H1 (cell line): ENCODE data around the gene MACROH2A1. TPM values are rescaled to one million over a fixed set of nuclear protein-coding genes. Genes with fewer than 3 reads are reported as not detected.

Experiments
- CTCF ChIA-PET: fragments of 300-600 bp; sonication (Branson Sonifier 250); formaldehyde crosslinking; loops from one replicate; lab custom pipeline; 2021; ENCODE audit not compliant: partially characterized antibody; lab: Charles Lee
- POLR2A ChIA-PET: fragments of 300-600 bp; sonication (Branson Sonifier 250); formaldehyde crosslinking; loops from one replicate; lab custom pipeline; 2021; ENCODE audit warnings: inconsistent platforms; ENCODE audit not compliant: partially characterized antibody; lab: Charles Lee
- DNase-seq, 2 experiments: peaks; one replicate each; pipeline versions ENCODE4 v3.0.0 to v3.0.0-alpha.2; 2010 to 2022; ENCODE audit warnings: low spot score in 2 of 2, low read depth in 1 of 2, mixed read lengths in 1 of 2
- FAIRE-seq: peaks from 2 replicates; lab custom pipeline; 2011; peaks lifted over from hg19 to GRCh38; lab: Jason Lieb, UNC
- H2AFZ ChIP-seq: 2 replicates; pipeline ENCODE4 v1.8.1; 2012; ENCODE audit warnings: low read length, inconsistent platforms
- H2AK5ac ChIP-seq: 2 replicates; pipeline ENCODE4 v1.6.1; 2013; ENCODE audit warnings: low read depth, low read length
- H2BK120ac ChIP-seq: replicated peaks from 2 replicates; pipeline ENCODE3; 2013; ENCODE audit warnings: low read depth, low read length, inconsistent platforms
- H2BK12ac ChIP-seq: 2 replicates; pipeline ENCODE4 v1.6.1; 2013; ENCODE audit warnings: low read depth, low read length
- H2BK15ac ChIP-seq: 2 replicates; pipeline ENCODE4 v1.6.1; 2013; ENCODE audit warnings: low read length
- H2BK20ac ChIP-seq: 2 replicates; pipeline ENCODE4 v1.6.1; 2013; ENCODE audit warnings: low read length
- H2BK5ac ChIP-seq: 2 replicates; pipeline ENCODE4 v1.6.1; 2013; ENCODE audit warnings: low read depth, low read length
- H3K14ac ChIP-seq: 2 replicates; pipeline ENCODE4 v1.6.1; 2013; ENCODE audit warnings: inconsistent platforms; ENCODE audit not compliant: insufficient read length
- H3K18ac ChIP-seq: 2 replicates; pipeline ENCODE4 v1.6.1; 2013; ENCODE audit warnings: low read length; ENCODE audit errors: extremely low read depth
- H3K23ac ChIP-seq: 2 replicates; pipeline ENCODE4 v1.6.1; 2013; ENCODE audit warnings: inconsistent platforms; ENCODE audit not compliant: insufficient read length
- H3K23me2 ChIP-seq: 2 replicates; pipeline ENCODE4 v1.6.1; 2013; ENCODE audit warnings: low read depth, low read length
- H3K27ac ChIP-seq: 2 replicates; pipeline ENCODE4 v1.6.1; 2011; ENCODE audit warnings: low read depth, low read length, inconsistent platforms
- H3K27me3 ChIP-seq, 4 experiments: replicated peaks in 1 of 4; 1 replicate in 1 of 4; 2 replicates in 3 of 4; pipeline versions ENCODE4 v1.6.1 to v1.8.1; 2011 to 2013; ENCODE audit warnings: low read length in 3 of 4, mild to moderate bottlenecking in 3 of 4, inconsistent platforms in 2 of 4, mixed read lengths in 2 of 4, moderate library complexity in 1 of 4; ENCODE audit not compliant: control insufficient read depth in 3 of 4, insufficient read depth in 3 of 4; ENCODE audit errors: extremely low read depth in 1 of 4
- H3K36me3 ChIP-seq, 4 experiments: 2 replicates each; pipeline versions ENCODE4 v1.6.1 to v1.8.1; 2011 to 2013; ENCODE audit warnings: mild to moderate bottlenecking in 4 of 4, low read length in 3 of 4, moderate library complexity in 2 of 4, control low read depth in 1 of 4, inconsistent platforms in 1 of 4; ENCODE audit not compliant: insufficient read depth in 4 of 4, control insufficient read depth in 2 of 4
- H3K4ac ChIP-seq: replicated peaks from 2 replicates; pipeline ENCODE3; 2013; ENCODE audit warnings: low read length, low read depth, mixed read lengths, inconsistent platforms; ENCODE audit not compliant: insufficient read length
- H3K4me1 ChIP-seq, 4 experiments: replicated peaks in 1 of 4; 1 replicate in 1 of 4; 2 replicates in 3 of 4; pipeline versions ENCODE4 v1.6.1 to v1.8.1; 2011 to 2013; ENCODE audit warnings: low read length in 3 of 4, inconsistent platforms in 2 of 4, mixed read lengths in 1 of 4; ENCODE audit not compliant: insufficient read depth in 4 of 4, control insufficient read depth in 3 of 4
- H3K4me2 ChIP-seq, 2 experiments: 2 replicates each; pipeline versions ENCODE4 v1.6.1 to v1.8.1; 2011 to 2013; ENCODE audit warnings: low read depth in 2 of 2, low read length in 2 of 2, control low read depth in 1 of 2, inconsistent platforms in 1 of 2, mild to moderate bottlenecking in 1 of 2; ENCODE audit not compliant: insufficient read depth in 1 of 2
- H3K4me3 ChIP-seq, 4 experiments: fragments of 200-600, 300-600 bp in 1 of 4; sonication (generic), shearing (Covaris generic), sonication (Bioruptor Twin) in 1 of 4; 2 replicates each; pipeline versions ENCODE4 v1.5.1 to v1.8.1; 2011 to 2016; ENCODE audit warnings: low read length in 4 of 4, low read depth in 3 of 4, control low read depth in 2 of 4, inconsistent platforms in 2 of 4, mild to moderate bottlenecking in 2 of 4, mixed read lengths in 1 of 4, moderate library complexity in 1 of 4; ENCODE audit not compliant: insufficient read depth in 2 of 4; ENCODE audit errors: extremely low read depth in 1 of 4
- H3K56ac ChIP-seq: replicated peaks from 2 replicates; pipeline ENCODE3; 2013; ENCODE audit warnings: low read depth, mild to moderate bottlenecking, mixed read lengths, low read length, inconsistent platforms; ENCODE audit not compliant: insufficient read length
- H3K79me1 ChIP-seq: 2 replicates; pipeline ENCODE4 v1.6.1; 2013; ENCODE audit warnings: low read depth, low read length, control low read depth
- H3K79me2 ChIP-seq, 2 experiments: 2 replicates each; pipeline versions ENCODE4 v1.6.1 to v1.8.1; 2012 to 2013; ENCODE audit warnings: low read length in 2 of 2, mild to moderate bottlenecking in 2 of 2, inconsistent platforms in 1 of 2; ENCODE audit not compliant: insufficient read depth in 2 of 2, control insufficient read depth in 1 of 2
- H3K9ac ChIP-seq, 4 experiments: replicated peaks in 1 of 4; 1 replicate in 1 of 4; 2 replicates in 3 of 4; pipeline versions ENCODE4 v1.6.1 to v1.8.1; 2011 to 2013; ENCODE audit warnings: low read depth in 3 of 4, low read length in 3 of 4, control low read depth in 2 of 4, mild to moderate bottlenecking in 2 of 4, moderate library complexity in 2 of 4, inconsistent platforms in 1 of 4; ENCODE audit errors: extremely low read depth in 1 of 4
- H3K9me3 ChIP-seq, 2 experiments: 2 replicates each; pipeline versions ENCODE4 v1.6.1 to v1.8.1; 2012 to 2013; ENCODE audit warnings: mild to moderate bottlenecking in 2 of 2, moderate library complexity in 2 of 2, control low read depth in 1 of 2, inconsistent platforms in 1 of 2, low read depth in 1 of 2, low read length in 1 of 2, mixed read lengths in 1 of 2; ENCODE audit not compliant: insufficient read depth in 2 of 2
- H4K20me1 ChIP-seq, 2 experiments: replicated peaks in 1 of 2; 2 replicates each; pipeline versions ENCODE3 to v1.8.1; 2011 to 2013; ENCODE audit warnings: inconsistent platforms in 2 of 2, low read length in 2 of 2, mild to moderate bottlenecking in 1 of 2; ENCODE audit not compliant: insufficient read depth in 2 of 2, control insufficient read depth in 1 of 2
- H4K5ac ChIP-seq: 2 replicates; pipeline ENCODE4 v1.6.1; 2013; ENCODE audit warnings: low read length, low read depth, mixed read lengths, inconsistent platforms; ENCODE audit not compliant: insufficient read length
- H4K8ac ChIP-seq: 2 replicates; pipeline ENCODE4 v1.8.0; 2013; ENCODE audit warnings: mild to moderate bottlenecking, moderate library complexity, low read length, inconsistent platforms; ENCODE audit not compliant: insufficient read depth; ENCODE audit errors: extremely low read depth
- H4K91ac ChIP-seq: replicated peaks from 2 replicates; pipeline ENCODE3; 2013; ENCODE audit warnings: low read length, mixed read lengths, inconsistent platforms; ENCODE audit not compliant: insufficient read length
- ATF3 ChIP-seq: IDR thresholded peaks from 2 replicates; pipeline ENCODE4 v1.6.1; 2011; ENCODE audit warnings: low read depth, mild to moderate bottlenecking, low read length; ENCODE audit not compliant: insufficient read depth
- BACH1 ChIP-seq: IDR thresholded peaks from 2 replicates; pipeline ENCODE4 v1.6.1; 2012; ENCODE audit warnings: low read length, improper control_type of control experiment
- CBX5 ChIP-seq: fragments of 300-800, 300-1000 bp; sonication (generic); IDR thresholded peaks from 2 replicates; pipeline ENCODE4 v1.7.1; 2016; ENCODE audit warnings: antibody characterized with exemption, low read length, low read depth
- EP300 ChIP-seq, 2 experiments: IDR thresholded peaks; 1 replicate in 1 of 2; 2 replicates in 1 of 2; pipeline ENCODE4 v1.6.1; 2011 to 2012; ENCODE audit warnings: low read depth in 2 of 2, low read length in 2 of 2, mild to moderate bottlenecking in 2 of 2, borderline replicate concordance in 1 of 2, inconsistent platforms in 1 of 2, moderate library complexity in 1 of 2
- HDAC2 ChIP-seq, 2 experiments: fragments of 300-600 bp in 1 of 2; sonication (generic) in 1 of 2; IDR thresholded peaks; 2 replicates each; pipeline ENCODE4 v1.6.1; 2011 to 2012; ENCODE audit warnings: low read depth in 2 of 2, low read length in 2 of 2, mild to moderate bottlenecking in 2 of 2, moderate library complexity in 2 of 2, borderline replicate concordance in 1 of 2, inconsistent platforms in 1 of 2
- JUND ChIP-seq: IDR thresholded peaks from 2 replicates; pipeline ENCODE4 v1.6.1; 2011; ENCODE audit warnings: mild to moderate bottlenecking, improper control_type of control experiment, low read length
- KDM1A ChIP-seq: fragments of 200-600, 300-600 bp; sonication (generic); IDR thresholded peaks from 2 replicates; pipeline ENCODE4 v1.7.1; 2016; ENCODE audit warnings: mild to moderate bottlenecking, low read length, borderline replicate concordance
- RNF2 ChIP-seq: fragments of 200-900, 300-1000 bp; sonication (generic); IDR thresholded peaks from 2 replicates; pipeline ENCODE4 v1.7.1; 2016; ENCODE audit warnings: borderline replicate concordance, low read depth, mild to moderate bottlenecking, antibody characterized with exemption, low read length; ENCODE audit not compliant: poor library complexity, severe bottlenecking; ENCODE audit errors: missing control alignments
- SP4 ChIP-seq: IDR thresholded peaks from 2 replicates; pipeline ENCODE4 v1.6.1; 2012; ENCODE audit warnings: low read length, inconsistent platforms
- TAF1 ChIP-seq: IDR thresholded peaks from 2 replicates; pipeline ENCODE4 v1.6.1; 2011; ENCODE audit warnings: mild to moderate bottlenecking, low read depth, low read length
- TBP ChIP-seq: IDR thresholded peaks from 2 replicates; pipeline ENCODE4 v1.6.1; 2011; ENCODE audit warnings: low read depth, low read length, improper control_type of control experiment
- TCF12 ChIP-seq: IDR thresholded peaks from 2 replicates; pipeline ENCODE4 v1.6.1; 2011; ENCODE audit warnings: low read depth, mild to moderate bottlenecking, low read length
- WGBS, 2 experiments: shearing (Covaris generic) in 1 of 2; methylation state at CpG; one replicate each; pipeline versions ENCODE4 v1.1.6 to v1.1.7; 2013 to 2015; ENCODE audit warnings: low lambda C conversion rate in 2 of 2, mixed read lengths in 2 of 2, inconsistent platforms in 1 of 2, low coverage in 1 of 2, missing lambda C conversion rate in 1 of 2; ENCODE audit not compliant: insufficient replicate concordance in 2 of 2, insufficient coverage in 1 of 2, insufficient read length in 1 of 2; ENCODE audit errors: extremely low coverage in 1 of 2, missing lambda C conversion rate in 1 of 2; 5-methylcytosine and 5-hydroxymethylcytosine counted together
- polyA plus RNA-seq, 7 experiments: library from polyadenylated mRNA; depleted of rRNA in 3 of 7; stranded (reverse) in 5 of 7; unstranded in 2 of 7; fragments of >200 nt in 5 of 7; fragments of 200-250 nt in 2 of 7; gene quantifications; 1 replicate in 5 of 7; 2 replicates in 1 of 7; 4 replicates in 1 of 7; pipeline versions ENCODE4 v1.2.1 to v1.2.3, GENCODE V29; 2011 to 2013; ENCODE audit warnings: missing spikeins in 2 of 7, mixed read lengths in 2 of 7
- total RNA-seq: library from RNA; stranded (reverse); fragmentation: NEBNext Ultra II Directional; extraction: Animal tissue kit (Norgen Biotek cat#: 25700); gene quantifications from 2 replicates; pipeline ENCODE4 v1.2.1, GENCODE V29; 2021

MACROH2A1 gene
- total and polyA plus RNA-seq, 2 of the 8 experiments (the other 6 are each of a cell fraction or from before 2014, with no cell fraction given) = 60.0 to 92.3 TPM

- Histone ChIP-seq H4K5ac (no peak overlapping the region), H2BK120ac (no peak overlapping the region), H2BK5ac (no peak overlapping the region), H3K4me2 (no peak overlapping the region), H3K79me1 (no peaks in the 10 kb centered on the region), H3K4me1 (no peaks in the 10 kb centered on the region), H2BK15ac (no peak overlapping the region), H3K9me3 (no peaks in the 10 kb centered on the region; a peak in 1 of 4 replicates), H3K27ac (no peak overlapping the region), H3K4me3 (no peak overlapping the region), H2AK5ac (no peak overlapping the region), H3K9ac (no peak overlapping the region), H3K18ac (no peak overlapping the region), H3K14ac (no peak overlapping the region), H4K91ac (no peak overlapping the region), H3K4ac (no peak overlapping the region), H3K23ac (no peak overlapping the region), H4K8ac (no peak overlapping the region), H3K79me2 (no peaks in the 10 kb centered on the region), H3K23me2 (no peaks in the 10 kb centered on the region), H2AFZ (no peak overlapping the region), H3K36me3 (no peaks in the 10 kb centered on the region), H2BK12ac (no peak overlapping the region), H3K27me3 (no peaks in the 10 kb centered on the region), H2BK20ac (no peak overlapping the region), H4K20me1 (no peaks in the 10 kb centered on the region), H3K56ac (no peak overlapping the region)
- no peak for FAIRE-seq
- CTCF ChIA-PET = interaction anchor here (0.7 to 5.2 kb wide), 7 partner anchors 11 to 98 kb away, joined by 3 to 62 read pairs (median 4); no protein-coding TSS in a partner anchor
- DNase-seq = no peak
- 90% methylated on average over 7 of the region's 7 CpGs; no CpG with 5 or more reads in 1 of the 2 experiments for WGBS, 2 experiments
- POLR2A ChIA-PET = interaction anchor here (0.8 kb wide), 1 partner anchor 12 kb away, joined by 3 read pairs; no protein-coding TSS in a partner anchor
- no peak for TF ChIP-seq EP300 (IDR thresholded peaks at IDR 0.05; ENCODE audit: borderline replicate concordance in 1 of 2, low read depth in 2 of 2, low read length in 2 of 2)
- TF ChIP-seq CBX5 = no peak
- TF ChIP-seq TBP = no peak
- no peak for TF ChIP-seq TCF12
- TF ChIP-seq HDAC2 (IDR thresholded peaks at IDR 0.05; ENCODE audit: borderline replicate concordance in 1 of 2, low read depth in 2 of 2, low read length in 2 of 2) = no peak
- no peak for TF ChIP-seq BACH1
- no peak for TF ChIP-seq SP4
- no peak for TF ChIP-seq JUND
- no peak for TF ChIP-seq ATF3
- TF ChIP-seq KDM1A = no peak
- TF ChIP-seq RNF2 = no peak
- TF ChIP-seq TAF1 = no peak
These were observed 24.3 kb upstream of the MACROH2A1 start for GRCh38 chr5:135423146-135423845.
